Measurements from ENCODE around the gene IP6K1.
"Not testable (repeated sequence)": the region's sequence is repeated elsewhere in the genome, so short reads cannot be mapped to it uniquely, and the experiment has no call there.

GRCh38 chr3:49691481-49691880, 94.9 kb downstream of the IP6K1 start:
- TF ChIP-seq, protein P1, sequence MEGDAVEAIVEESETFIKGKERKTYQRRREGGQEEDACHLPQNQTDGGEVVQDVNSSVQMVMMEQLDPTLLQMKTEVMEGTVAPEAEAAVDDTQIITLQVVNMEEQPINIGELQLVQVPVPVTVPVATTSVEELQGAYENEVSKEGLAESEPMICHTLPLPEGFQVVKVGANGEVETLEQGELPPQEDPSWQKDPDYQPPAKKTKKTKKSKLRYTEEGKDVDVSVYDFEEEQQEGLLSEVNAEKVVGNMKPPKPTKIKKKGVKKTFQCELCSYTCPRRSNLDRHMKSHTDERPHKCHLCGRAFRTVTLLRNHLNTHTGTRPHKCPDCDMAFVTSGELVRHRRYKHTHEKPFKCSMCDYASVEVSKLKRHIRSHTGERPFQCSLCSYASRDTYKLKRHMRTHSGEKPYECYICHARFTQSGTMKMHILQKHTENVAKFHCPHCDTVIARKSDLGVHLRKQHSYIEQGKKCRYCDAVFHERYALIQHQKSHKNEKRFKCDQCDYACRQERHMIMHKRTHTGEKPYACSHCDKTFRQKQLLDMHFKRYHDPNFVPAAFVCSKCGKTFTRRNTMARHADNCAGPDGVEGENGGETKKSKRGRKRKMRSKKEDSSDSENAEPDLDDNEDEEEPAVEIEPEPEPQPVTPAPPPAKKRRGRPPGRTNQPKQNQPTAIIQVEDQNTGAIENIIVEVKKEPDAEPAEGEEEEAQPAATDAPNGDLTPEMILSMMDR (IDR thresholded peaks at IDR 0.05) = not testable (repeated sequence)
- TF ChIP-seq IRF1 (CRISPR knock-in tag; IDR thresholded peaks at IDR 0.05); ZBTB21 (CRISPR knock-in tag; IDR thresholded peaks at IDR 0.05; ENCODE audit: borderline replicate concordance); MYBL2 (CRISPR knock-in tag; IDR thresholded peaks at IDR 0.05); MLX (CRISPR knock-in tag; IDR thresholded peaks at IDR 0.05); KAT7 (CRISPR knock-in tag; IDR thresholded peaks at IDR 0.05; ENCODE audit: borderline replicate concordance); E2F4 (CRISPR knock-in tag; IDR thresholded peaks at IDR 0.05; ENCODE audit: borderline replicate concordance, low read depth); CREB1 (CRISPR knock-in tag; IDR thresholded peaks at IDR 0.05); NFE2L1 (CRISPR knock-in tag; IDR thresholded peaks at IDR 0.05); RELA (CRISPR knock-in tag; IDR thresholded peaks at IDR 0.05; ENCODE audit: borderline replicate concordance); ZNF263 (CRISPR knock-in tag; IDR thresholded peaks at IDR 0.05; ENCODE audit: low read depth): not testable (repeated sequence)
- TF ChIP-seq, protein P2, sequence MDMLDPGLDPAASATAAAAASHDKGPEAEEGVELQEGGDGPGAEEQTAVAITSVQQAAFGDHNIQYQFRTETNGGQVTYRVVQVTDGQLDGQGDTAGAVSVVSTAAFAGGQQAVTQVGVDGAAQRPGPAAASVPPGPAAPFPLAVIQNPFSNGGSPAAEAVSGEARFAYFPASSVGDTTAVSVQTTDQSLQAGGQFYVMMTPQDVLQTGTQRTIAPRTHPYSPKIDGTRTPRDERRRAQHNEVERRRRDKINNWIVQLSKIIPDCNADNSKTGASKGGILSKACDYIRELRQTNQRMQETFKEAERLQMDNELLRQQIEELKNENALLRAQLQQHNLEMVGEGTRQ (CRISPR knock-in tag; IDR thresholded peaks at IDR 0.05) = not testable (repeated sequence)
